HCT116 (cell line): ENCODE results near the gene CYREN. TPM values are rescaled to one million over a fixed set of nuclear protein-coding genes. Genes with fewer than 3 reads are reported as not detected.

Experiments used
- ATAC-seq: fragments of 200-7000 bp; cut with Tn5 transposase; 2 replicates; pipeline ENCODE4 v1.9.1; 2020; ENCODE audit warnings: mild to moderate bottlenecking, moderate library complexity
- BruUV-seq: library from RNA; stranded (reverse); fragments of 400-500 nt; replicated peaks from 2 replicates; lab custom pipeline; 2021; lab: Mats Ljungman, UMichigan
- CTCF ChIA-PET: fragments of 300-600 bp; sonication (Branson Sonifier 250); formaldehyde crosslinking; loops from one replicate; lab custom pipeline; 2021; ENCODE audit warnings: antibody characterized with exemption; lab: Charles Lee
- POLR2A ChIA-PET: fragments of 300-600, 350-600 bp; sonication (Branson Sonifier 250); formaldehyde crosslinking; loops from one replicate; lab custom pipeline; 2021; ENCODE audit warnings: antibody characterized with exemption; lab: Charles Lee
- RAD21 ChIA-PET, 2 experiments: fragments of 300-600 bp; sonication (Branson Sonifier 250); formaldehyde crosslinking; loops; one replicate each; lab custom pipeline; 2023; ENCODE audit warnings: low total read pairs in 2 of 2; ENCODE audit not compliant: uncharacterized antibody in 2 of 2, unreplicated experiment in 2 of 2, low non-redundant PET in 1 of 2; lab: Charles Lee
- DNase-seq: peaks from one replicate; pipeline ENCODE4 v3.0.0-alpha.2; 2010; ENCODE audit warnings: low read depth, low spot score
- H2AFZ ChIP-seq: fragments of 200-600 bp; shearing (Covaris generic), sonication (generic); 2 replicates; pipeline ENCODE4 v1.6.1; 2017; ENCODE audit warnings: low read depth, mixed run types, mixed read lengths, antibody characterized with exemption, low read length; ENCODE audit not compliant: poor library complexity, severe bottlenecking
- H3K27ac ChIP-seq: 2 replicates; pipeline ENCODE4 v1.5.1; 2012; ENCODE audit warnings: low read depth, low read length
- H3K27me3 ChIP-seq: fragments of 200-600 bp; sonication (generic); 2 replicates; pipeline ENCODE4 v1.6.1; 2016; ENCODE audit warnings: mixed run types, low read length, mixed read lengths; ENCODE audit not compliant: insufficient read depth
- H3K36me3 ChIP-seq, 2 experiments: fragments of 200-500 bp in 1 of 2; fragments of 200-600 bp in 1 of 2; sonication (Bioruptor generic) in 1 of 2; sonication (generic) in 1 of 2; 2 replicates each; pipeline versions ENCODE4 v1.5.1 to v1.6.1; 2014 to 2016; ENCODE audit warnings: low read length in 2 of 2, inconsistent platforms in 1 of 2, mixed read lengths in 1 of 2, mixed run types in 1 of 2; ENCODE audit not compliant: insufficient read depth in 2 of 2, control insufficient read depth in 1 of 2
- H3K4me1 ChIP-seq, 2 experiments: fragments of 200-600 bp in 1 of 2; sonication (generic) in 1 of 2; 2 replicates each; pipeline versions ENCODE4 v1.5.1 to v1.6.1; 2012 to 2017; ENCODE audit warnings: low read length in 2 of 2, inconsistent platforms in 1 of 2, mild to moderate bottlenecking in 1 of 2, mixed read lengths in 1 of 2, mixed run types in 1 of 2, moderate library complexity in 1 of 2; ENCODE audit not compliant: insufficient read depth in 2 of 2, control insufficient read depth in 1 of 2
- H3K4me2 ChIP-seq: fragments of 200-600 bp; sonication (generic); 2 replicates; pipeline ENCODE4 v1.6.1; 2017; ENCODE audit warnings: mixed run types, low read length, mixed read lengths
- H3K4me3 ChIP-seq, 2 experiments: fragments of 200-600 bp in 1 of 2; sonication (generic) in 1 of 2; replicated peaks in 1 of 2; 2 replicates each; pipeline ENCODE4 v1.5.1; 2011 to 2016; ENCODE audit warnings: low read length in 2 of 2, control low read depth in 1 of 2, low read depth in 1 of 2, mild to moderate bottlenecking in 1 of 2, mixed read lengths in 1 of 2, mixed run types in 1 of 2
- H3K79me2 ChIP-seq: fragments of 200-600 bp; sonication (generic); 2 replicates; pipeline ENCODE4 v1.6.1; 2017; ENCODE audit warnings: mild to moderate bottlenecking, mixed run types, low read length, moderate library complexity, mixed read lengths; ENCODE audit not compliant: insufficient read depth
- H3K9ac ChIP-seq: fragments of 200-600 bp; sonication (generic); 2 replicates; pipeline ENCODE4 v1.6.1; 2016; ENCODE audit warnings: low read length, mixed read lengths
- H3K9me2 ChIP-seq: fragments of 200-600 bp; sonication (generic), shearing (Covaris generic); 2 replicates; pipeline ENCODE4 v1.6.1; 2017; ENCODE audit warnings: mixed run types, mild to moderate bottlenecking, moderate library complexity; ENCODE audit not compliant: insufficient read depth
- H3K9me3 ChIP-seq, 2 experiments: fragments of 200-500 bp in 1 of 2; fragments of 200-600 bp in 1 of 2; sonication (Bioruptor generic) in 1 of 2; sonication (generic) in 1 of 2; 2 replicates each; pipeline ENCODE4 v1.6.1; 2014 to 2017; ENCODE audit warnings: low read length in 2 of 2, mixed read lengths in 2 of 2, inconsistent platforms in 1 of 2, low read depth in 1 of 2, mild to moderate bottlenecking in 1 of 2, mixed run types in 1 of 2, moderate library complexity in 1 of 2; ENCODE audit not compliant: control insufficient read depth in 1 of 2, insufficient read depth in 1 of 2
- H4K20me1 ChIP-seq: fragments of 200-600 bp; sonication (generic), shearing (Covaris generic); 2 replicates; pipeline ENCODE4 v1.6.1; 2017; ENCODE audit warnings: mixed run types, mild to moderate bottlenecking, moderate library complexity; ENCODE audit not compliant: insufficient read depth
- CBX3 ChIP-seq: IDR thresholded peaks from 2 replicates; pipeline ENCODE4 v1.6.1; 2012; ENCODE audit warnings: low read depth
- EGR1 ChIP-seq: IDR thresholded peaks from 2 replicates; pipeline ENCODE4 v1.6.1; 2012; ENCODE audit warnings: low read depth
- EZH2 ChIP-seq: fragments of 200-600 bp; sonication (generic); IDR thresholded peaks from 2 replicates; pipeline ENCODE4 v1.6.1; 2017; ENCODE audit warnings: antibody characterized with exemption, mixed run types
- EZH2phosphoT487 ChIP-seq: fragments of 200-600 bp; IDR thresholded peaks from 2 replicates; pipeline ENCODE4 v1.6.1; 2018; ENCODE audit warnings: antibody characterized with exemption, borderline replicate concordance
- FOSL1 ChIP-seq: IDR thresholded peaks from 2 replicates; pipeline ENCODE4 v1.6.1; 2012; ENCODE audit warnings: low read depth
- POLR2A ChIP-seq: IDR thresholded peaks from 2 replicates; pipeline ENCODE4 v1.7.0; 2011; ENCODE audit warnings: borderline replicate concordance; ENCODE audit not compliant: insufficient read depth, insufficient read length; ENCODE audit errors: extremely low read depth
- RAD21 ChIP-seq: IDR thresholded peaks from 2 replicates; pipeline ENCODE4 v1.6.1; 2012; ENCODE audit warnings: low read depth, mild to moderate bottlenecking
- SIN3A ChIP-seq: IDR thresholded peaks from 2 replicates; pipeline ENCODE4 v1.6.1; 2012; ENCODE audit warnings: low read depth
- SP1 ChIP-seq: IDR thresholded peaks from 2 replicates; pipeline ENCODE4 v1.6.1; 2012; ENCODE audit warnings: low read depth
- SRF ChIP-seq: IDR thresholded peaks from 2 replicates; pipeline ENCODE4 v1.6.1; 2012; ENCODE audit warnings: low read depth
- YY1 ChIP-seq: IDR thresholded peaks from 2 replicates; pipeline ENCODE4 v1.6.1; 2011; ENCODE audit warnings: low read length, low read depth, moderate library complexity, mild to moderate bottlenecking; ENCODE audit not compliant: insufficient replicate concordance; ENCODE audit errors: extremely low read depth
- ZNF274 ChIP-seq: fragments of 200-500 bp; sonication (Bioruptor generic); IDR thresholded peaks from 2 replicates; pipeline ENCODE4 v1.6.1; 2014; ENCODE audit warnings: mild to moderate bottlenecking, low read depth, low read length, inconsistent platforms
- intact Hi-C: fragments of 100-400 bp; cut with micrococcal nuclease; formaldehyde crosslinking; loops from 2 replicates; pipeline ENCODE4 v1.10.0; 2022
- microRNA-seq: library from miRNA; unstranded; fragments of <30 nt; microRNA quantifications from one replicate; pipeline ENCODE4, GENCODE V29; 2016; ENCODE audit warnings: borderline number of aligned reads
- total RNA-seq: library from RNA; stranded (reverse); gene quantifications from one replicate; pipeline ENCODE4 v1.2.1, GENCODE V29; 2021; ENCODE audit not compliant: unreplicated experiment
- TF ChIP-seq, protein P1 (sequence below): IDR thresholded peaks from 2 replicates; pipeline ENCODE4 v1.6.1; 2012; ENCODE audit warnings: low read depth
- TF ChIP-seq, protein P2 (sequence below): IDR thresholded peaks from 2 replicates; pipeline ENCODE4 v1.6.1; 2011; ENCODE audit warnings: mild to moderate bottlenecking, low read length, moderate library complexity; ENCODE audit not compliant: insufficient replicate concordance; ENCODE audit errors: extremely low read depth

The CYREN gene
- total RNA-seq, 1 experiment from 2014 or later, result 54.5 TPM

DNA sequence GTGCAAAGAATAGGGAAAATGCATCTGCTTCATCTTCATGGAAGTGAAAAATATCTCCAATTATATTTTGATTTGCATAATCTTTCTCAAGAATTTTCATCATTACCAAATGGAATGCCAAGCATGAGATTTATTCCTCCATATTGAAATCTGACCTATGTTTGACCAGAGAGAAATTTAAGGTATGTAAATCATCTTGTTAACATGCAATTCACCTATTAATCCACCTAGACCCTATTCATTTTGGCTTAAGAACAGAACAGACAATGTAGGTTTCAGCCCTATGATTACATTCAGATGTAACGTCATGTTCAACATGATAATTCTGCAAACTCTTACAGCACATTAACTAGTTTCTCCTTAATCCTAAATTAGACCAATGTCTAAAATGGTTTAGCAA, 53.4 kb downstream of the CYREN start:
- intact Hi-C loops, result no loop called here
- TF ChIP-seq ZNF274 (no peak), EZH2 (no peak), EZH2phosphoT487 (no peak), CBX3 (no peak), SP1 (no peak), YY1 (no peak), EGR1 (no peak), POLR2A (no peak), SIN3A (no peak), SRF (no peak), RAD21 (no peak), FOSL1 (no peak)
- TF ChIP-seq, protein P1, sequence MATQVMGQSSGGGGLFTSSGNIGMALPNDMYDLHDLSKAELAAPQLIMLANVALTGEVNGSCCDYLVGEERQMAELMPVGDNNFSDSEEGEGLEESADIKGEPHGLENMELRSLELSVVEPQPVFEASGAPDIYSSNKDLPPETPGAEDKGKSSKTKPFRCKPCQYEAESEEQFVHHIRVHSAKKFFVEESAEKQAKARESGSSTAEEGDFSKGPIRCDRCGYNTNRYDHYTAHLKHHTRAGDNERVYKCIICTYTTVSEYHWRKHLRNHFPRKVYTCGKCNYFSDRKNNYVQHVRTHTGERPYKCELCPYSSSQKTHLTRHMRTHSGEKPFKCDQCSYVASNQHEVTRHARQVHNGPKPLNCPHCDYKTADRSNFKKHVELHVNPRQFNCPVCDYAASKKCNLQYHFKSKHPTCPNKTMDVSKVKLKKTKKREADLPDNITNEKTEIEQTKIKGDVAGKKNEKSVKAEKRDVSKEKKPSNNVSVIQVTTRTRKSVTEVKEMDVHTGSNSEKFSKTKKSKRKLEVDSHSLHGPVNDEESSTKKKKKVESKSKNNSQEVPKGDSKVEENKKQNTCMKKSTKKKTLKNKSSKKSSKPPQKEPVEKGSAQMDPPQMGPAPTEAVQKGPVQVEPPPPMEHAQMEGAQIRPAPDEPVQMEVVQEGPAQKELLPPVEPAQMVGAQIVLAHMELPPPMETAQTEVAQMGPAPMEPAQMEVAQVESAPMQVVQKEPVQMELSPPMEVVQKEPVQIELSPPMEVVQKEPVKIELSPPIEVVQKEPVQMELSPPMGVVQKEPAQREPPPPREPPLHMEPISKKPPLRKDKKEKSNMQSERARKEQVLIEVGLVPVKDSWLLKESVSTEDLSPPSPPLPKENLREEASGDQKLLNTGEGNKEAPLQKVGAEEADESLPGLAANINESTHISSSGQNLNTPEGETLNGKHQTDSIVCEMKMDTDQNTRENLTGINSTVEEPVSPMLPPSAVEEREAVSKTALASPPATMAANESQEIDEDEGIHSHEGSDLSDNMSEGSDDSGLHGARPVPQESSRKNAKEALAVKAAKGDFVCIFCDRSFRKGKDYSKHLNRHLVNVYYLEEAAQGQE, result no peak
- TF ChIP-seq, protein P2, sequence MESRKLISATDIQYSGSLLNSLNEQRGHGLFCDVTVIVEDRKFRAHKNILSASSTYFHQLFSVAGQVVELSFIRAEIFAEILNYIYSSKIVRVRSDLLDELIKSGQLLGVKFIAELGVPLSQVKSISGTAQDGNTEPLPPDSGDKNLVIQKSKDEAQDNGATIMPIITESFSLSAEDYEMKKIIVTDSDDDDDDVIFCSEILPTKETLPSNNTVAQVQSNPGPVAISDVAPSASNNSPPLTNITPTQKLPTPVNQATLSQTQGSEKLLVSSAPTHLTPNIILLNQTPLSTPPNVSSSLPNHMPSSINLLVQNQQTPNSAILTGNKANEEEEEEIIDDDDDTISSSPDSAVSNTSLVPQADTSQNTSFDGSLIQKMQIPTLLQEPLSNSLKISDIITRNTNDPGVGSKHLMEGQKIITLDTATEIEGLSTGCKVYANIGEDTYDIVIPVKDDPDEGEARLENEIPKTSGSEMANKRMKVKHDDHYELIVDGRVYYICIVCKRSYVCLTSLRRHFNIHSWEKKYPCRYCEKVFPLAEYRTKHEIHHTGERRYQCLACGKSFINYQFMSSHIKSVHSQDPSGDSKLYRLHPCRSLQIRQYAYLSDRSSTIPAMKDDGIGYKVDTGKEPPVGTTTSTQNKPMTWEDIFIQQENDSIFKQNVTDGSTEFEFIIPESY, result no peak
- H2AFZ ChIP-seq, result no peak overlapping the region
- no peak overlapping the region for H3K4me2 ChIP-seq
- DNase-seq, result no peak
- H3K9me3 ChIP-seq, result peaks cover 0 to 7% of the 10 kb centered on the region in 2 experiments; a peak in 1 of 4 replicates
- no peak for ATAC-seq
- ChIA-PET POLR2A (no interaction called here), RAD21 (no interaction called here), CTCF (no interaction called here)
- no peak overlapping the region for H3K4me3 ChIP-seq
- no peaks in the 10 kb centered on the region for H3K27me3 ChIP-seq
- no peak overlapping the region for H3K9ac ChIP-seq
- H3K9me2 ChIP-seq, result no peaks in the 10 kb centered on the region
- no peaks in the 10 kb centered on the region for H3K36me3 ChIP-seq
- H3K4me1 ChIP-seq, result no peaks in the 10 kb centered on the region
- no TSS peak for BruUV-seq
- no peaks in the 10 kb centered on the region for H4K20me1 ChIP-seq
- H3K27ac ChIP-seq, result no peak overlapping the region
- H3K79me2 ChIP-seq, result no peaks in the 10 kb centered on the region

Small RNAs within 50 kb of the gene (microRNA-seq; reads per million reads assigned to microRNA genes)
- gene MIR6509, result 1.2 reads per million

Other genes with a start within 250 kb of the CYREN start
- 1.9 TPM for gene AGBL3, start 184.2 kb downstream of the CYREN start, total RNA-seq
- gene TMEM140, start 22.6 kb downstream of the CYREN start, total RNA-seq, result not detected
- gene WDR91, start 40.8 kb upstream of the CYREN start, total RNA-seq, result 10.1 TPM
- not detected for gene STRA8, start 63.1 kb upstream of the CYREN start, total RNA-seq